Activated T-cell treated with anti-CD3 and anti-CD28 coated beads for 1 hour (primary cell): Measurements from ENCODE around the gene MPC1L.

Experiments
- DNase-seq: peaks from one replicate; pipeline ENCODE4 v3.0.0-alpha.2; 2020; ENCODE audit warnings: low read depth

The MPC1L gene

GRCh38 chrX:40628506-40628905 is 5.3 kb downstream of the MPC1L start:
- DNase-seq, result no peak

GRCh38 chrX:40632199-40632598 is 9.0 kb downstream of the MPC1L start:
- no peak for DNase-seq

GRCh38 chrX:40637687-40638086 is 14.5 kb downstream of the MPC1L start:
- DNase-seq, result no peak

- DNase-seq, result no peak
Observed at GRCh38 chrX:40644176-40644575, 20.9 kb downstream of the MPC1L start.

GRCh38 chrX:40644821-40645358 is 21.7 kb downstream of the MPC1L start:
- peak; percentile 9 for DNase-seq

- peak; percentile 3 for DNase-seq
Observed at GRCh38 chrX:40646489-40647306, 23.5 kb downstream of the MPC1L start.

GRCh38 chrX:40647307-40648197 is 24.3 kb downstream of the MPC1L start, which contains the start of gene CXorf38:
TSS of gene CXorf38 (minus strand) at chrX:40647561. CDS start at chrX:40647520, 41 bp downstream.
- peak; percentile 84 for DNase-seq

- peak; percentile 64 for DNase-seq
Observed at GRCh38 chrX:40651620-40652223, 28.5 kb downstream of the MPC1L start.

- DNase-seq, result no peak
Observed at GRCh38 chrX:40652664-40653063, 29.4 kb downstream of the MPC1L start.

- no peak for DNase-seq
Observed at GRCh38 chrX:40653535-40653934, 30.3 kb downstream of the MPC1L start.

GRCh38 chrX:40660381-40660780 is 37.2 kb downstream of the MPC1L start:
- no peak for DNase-seq

- no peak for DNase-seq
Observed at GRCh38 chrX:40661489-40661888, 38.3 kb downstream of the MPC1L start.

- no peak for DNase-seq
Observed at GRCh38 chrX:40663078-40663740, 40.0 kb downstream of the MPC1L start.

GRCh38 chrX:40663880-40664630 is 40.8 kb downstream of the MPC1L start:
- DNase-seq, result no peak

GRCh38 chrX:40671126-40671525 is 47.9 kb downstream of the MPC1L start:
- DNase-seq, result no peak
